Progenitor cell of endocrine pancreas (in vitro differentiated cells): ENCODE measurements around the gene ASB18. TPM values are rescaled to one million over a fixed set of nuclear protein-coding genes. Genes with fewer than 3 reads are reported as not detected.

Source experiments
- DNase-seq: peaks from one replicate; pipeline ENCODE4 v3.0.0; 2021; ENCODE audit warnings: low spot score; ENCODE audit not compliant: unreplicated experiment
- H3K27ac Mint-ChIP-seq: 2 replicates; pipeline ENCODE4 v1.8.0; 2021; ENCODE audit warnings: mild to moderate bottlenecking, moderate library complexity, mixed read lengths
- H3K27me3 Mint-ChIP-seq: 2 replicates; pipeline ENCODE4 v1.8.0; 2021; ENCODE audit warnings: mixed read lengths
- H3K36me3 Mint-ChIP-seq: 2 replicates; pipeline ENCODE4 v1.8.0; 2022; ENCODE audit warnings: mixed read lengths; ENCODE audit not compliant: insufficient read depth
- H3K4me1 Mint-ChIP-seq: 2 replicates; pipeline ENCODE4 v1.8.0; 2021; ENCODE audit warnings: low read depth, mixed read lengths
- H3K4me3 Mint-ChIP-seq: 2 replicates; pipeline ENCODE4 v1.8.0; 2021; ENCODE audit warnings: low read depth, mild to moderate bottlenecking, moderate library complexity, mixed read lengths
- H3K9me3 Mint-ChIP-seq: 2 replicates; pipeline ENCODE4 v1.8.0; 2021; ENCODE audit warnings: low read depth, mixed read lengths
- CTCF ChIP-seq: fragments of 200-600 bp; sonication (generic); IDR thresholded peaks from one replicate; pipeline ENCODE4 v1.5.0; 2021; ENCODE audit warnings: antibody characterized with exemption, mild to moderate bottlenecking; ENCODE audit not compliant: unreplicated experiment
- total RNA-seq: library from RNA; stranded (reverse); gene quantifications from 2 replicates; pipeline ENCODE4 v1.2.1, GENCODE V29; 2021

The ASB18 gene
- total RNA-seq, 1 donor from 2014 or later, result not detected

- no peak for TF ChIP-seq CTCF
- Mint-ChIP-seq H3K27ac (no peak overlapping the region), H3K4me1 (no peaks in the 10 kb centered on the region), H3K27me3 (peaks cover 14% of the 10 kb centered on the region), H3K36me3 (no peaks in the 10 kb centered on the region), H3K4me3 (no peak overlapping the region), H3K9me3 (no peaks in the 10 kb centered on the region)
- no peak for DNase-seq
These were observed 34.8 kb upstream of the ASB18 start for GRCh38 chr2:236298924-236299475.

GRCh38 chr2:236295481-236295880 is 31.3 kb upstream of the ASB18 start:
- Mint-ChIP-seq H3K27ac (no peak overlapping the region), H3K27me3 (peaks cover 35% of the 10 kb centered on the region), H3K4me1 (no peaks in the 10 kb centered on the region), H3K36me3 (no peaks in the 10 kb centered on the region), H3K4me3 (no peak overlapping the region), H3K9me3 (no peaks in the 10 kb centered on the region)
- no peak for TF ChIP-seq CTCF
- no peak for DNase-seq

- H3K9me3 Mint-ChIP-seq, result no peaks in the 10 kb centered on the region
- H3K4me1 Mint-ChIP-seq, result no peaks in the 10 kb centered on the region
- no peak for DNase-seq
- H3K4me3 Mint-ChIP-seq, result no peak overlapping the region
- TF ChIP-seq CTCF, result no peak
- peaks cover 40% of the 10 kb centered on the region for H3K27me3 Mint-ChIP-seq
- no peaks in the 10 kb centered on the region for H3K36me3 Mint-ChIP-seq
- no peak overlapping the region for H3K27ac Mint-ChIP-seq
These were observed 30.4 kb upstream of the ASB18 start for GRCh38 chr2:236294647-236295046.

GRCh38 chr2:236293241-236293810 is 29.1 kb upstream of the ASB18 start:
- H3K4me3 Mint-ChIP-seq, result no peak overlapping the region
- H3K27me3 Mint-ChIP-seq, result peaks cover 50% of the 10 kb centered on the region

GRCh38 chr2:236291911-236292310 is 27.7 kb upstream of the ASB18 start:
- no peak overlapping the region for H3K4me3 Mint-ChIP-seq
- no peak overlapping the region for H3K27ac Mint-ChIP-seq
- no peaks in the 10 kb centered on the region for H3K36me3 Mint-ChIP-seq
- no peak for DNase-seq
- H3K27me3 Mint-ChIP-seq, result peaks cover 60% of the 10 kb centered on the region
- TF ChIP-seq CTCF, result no peak
- H3K9me3 Mint-ChIP-seq, result no peaks in the 10 kb centered on the region
- no peaks in the 10 kb centered on the region for H3K4me1 Mint-ChIP-seq

More at GRCh38 chr2:236293241-236293810, 29.1 kb upstream of the ASB18 start:
- Mint-ChIP-seq H3K9me3 (no peaks in the 10 kb centered on the region), H3K4me1 (no peaks in the 10 kb centered on the region), H3K27ac (no peak overlapping the region), H3K36me3 (no peaks in the 10 kb centered on the region)
- no peak for DNase-seq
- TF ChIP-seq CTCF, result no peak
